Measurements from ENCODE around the gene ATP9A. TPM values are rescaled to one million over a fixed set of nuclear protein-coding genes. Genes with fewer than 3 reads are reported as not detected.
A peak's percentile ranks its signal among the peaks of the same experiment; 100 is the strongest.
"Not testable (repeated sequence)": the region's sequence is repeated elsewhere in the genome, so short reads cannot be mapped to it uniquely, and the experiment has no call there.

ATP9A gene
- total RNA-seq, 2 experiments from 2014 or later, result 0.21 to 0.50 TPM

DNA sequence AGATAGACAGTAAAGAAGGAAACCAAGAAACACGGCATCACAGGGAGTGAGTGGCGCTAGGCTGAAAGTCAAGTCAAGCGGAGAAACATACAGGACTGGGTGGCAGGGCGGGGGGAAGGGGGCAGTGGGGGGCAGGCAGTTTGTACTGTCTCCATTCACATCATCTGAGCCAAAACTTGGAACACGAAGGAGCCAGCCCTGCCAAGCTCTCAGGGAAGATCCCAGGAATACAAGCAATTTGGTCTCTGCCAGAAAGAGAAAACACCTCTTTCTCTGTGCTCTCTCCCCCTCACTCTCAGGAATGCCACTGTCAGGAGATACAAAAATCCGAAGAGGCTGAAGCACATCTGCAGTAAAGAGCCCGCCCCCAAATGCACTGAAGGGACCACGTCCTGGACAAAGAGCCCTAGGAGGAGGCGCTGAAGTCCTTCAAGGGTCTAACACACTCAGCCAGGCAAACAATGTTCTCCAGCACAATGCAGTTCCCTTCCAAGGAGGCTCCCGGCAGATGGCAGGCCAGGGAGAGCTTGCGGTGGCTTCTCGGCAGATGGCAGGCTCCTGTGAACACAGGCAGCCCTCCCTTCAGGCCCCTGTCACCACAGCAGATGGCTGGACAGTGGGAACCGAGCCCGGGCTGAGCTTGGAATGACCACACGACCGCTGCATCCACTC is 90.0 kb downstream of the ATP9A start:
- Mint-ChIP-seq H3K27me3 (peaks cover 3% of the 10 kb centered on the region), H3K4me1 (no peaks in the 10 kb centered on the region), H3K9me3 (no peaks in the 10 kb centered on the region), H3K4me3 (no peak overlapping the region), H3K27ac (no peak overlapping the region), H3K36me3 (ENCODE audit: low read depth) (no peaks in the 10 kb centered on the region)
- no peak for DNase-seq
- POLR2A ChIA-PET, result no interaction called here
- CTCF ChIA-PET, result no interaction called here

DNA sequence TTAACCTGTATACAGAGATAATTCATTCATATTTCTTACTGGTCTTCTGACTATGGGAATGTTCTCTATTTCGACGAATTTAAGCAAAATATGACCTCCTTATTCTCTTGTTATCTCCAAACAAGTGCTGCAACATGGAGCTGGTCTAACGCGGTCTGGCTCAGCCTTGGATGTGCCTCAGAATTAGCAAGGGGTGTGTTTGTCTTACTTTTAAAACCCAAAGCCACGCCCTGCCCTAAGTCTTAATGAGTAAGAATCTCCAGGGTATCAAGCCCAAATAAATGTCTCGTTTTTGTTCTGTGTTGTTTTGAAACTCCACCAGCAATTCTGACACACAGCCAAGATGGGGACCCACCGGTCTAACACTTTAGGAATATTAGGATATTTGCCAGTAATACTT is 99.2 kb downstream of the ATP9A start:
- ChIA-PET POLR2A (no interaction called here), CTCF (no interaction called here)
- no peak overlapping the region for H3K4me3 Mint-ChIP-seq
- H3K9me3 Mint-ChIP-seq, result no peaks in the 10 kb centered on the region
- peaks cover 8% of the 10 kb centered on the region for H3K4me1 Mint-ChIP-seq
- peaks cover 9% of the 10 kb centered on the region for H3K27me3 Mint-ChIP-seq
- H3K27ac Mint-ChIP-seq, result no peak overlapping the region
- no peak for DNase-seq
- no peaks in the 10 kb centered on the region for H3K36me3 Mint-ChIP-seq (ENCODE audit: low read depth)

DNA sequence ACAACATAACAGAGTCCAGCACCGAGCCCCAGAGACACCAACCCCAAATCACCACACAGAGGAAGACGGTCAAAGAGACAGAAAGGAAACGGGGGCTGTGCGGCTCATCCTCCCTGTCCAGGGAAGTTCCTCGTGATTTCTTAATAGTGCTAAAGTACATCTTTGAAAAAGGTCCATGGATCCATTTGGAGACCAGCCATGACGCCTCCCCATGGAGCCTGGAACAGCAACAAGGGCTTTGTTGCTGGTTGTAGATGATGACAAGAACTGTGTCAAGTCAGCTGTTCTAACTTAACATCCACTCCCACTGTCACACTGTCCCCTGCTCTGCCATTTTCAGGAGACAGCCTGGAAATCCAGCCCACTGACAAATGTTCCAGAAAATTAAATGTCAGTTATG is 99.7 kb downstream of the ATP9A start:
- no peak overlapping the region for H3K4me3 Mint-ChIP-seq
- peaks cover 8% of the 10 kb centered on the region for H3K4me1 Mint-ChIP-seq
- ChIA-PET POLR2A (no interaction called here), CTCF (no interaction called here)
- no peaks in the 10 kb centered on the region for H3K36me3 Mint-ChIP-seq (ENCODE audit: low read depth)
- peaks cover 10% of the 10 kb centered on the region for H3K27me3 Mint-ChIP-seq
- DNase-seq, result no peak
- no peaks in the 10 kb centered on the region for H3K9me3 Mint-ChIP-seq
- H3K27ac Mint-ChIP-seq, result no peak overlapping the region

DNA sequence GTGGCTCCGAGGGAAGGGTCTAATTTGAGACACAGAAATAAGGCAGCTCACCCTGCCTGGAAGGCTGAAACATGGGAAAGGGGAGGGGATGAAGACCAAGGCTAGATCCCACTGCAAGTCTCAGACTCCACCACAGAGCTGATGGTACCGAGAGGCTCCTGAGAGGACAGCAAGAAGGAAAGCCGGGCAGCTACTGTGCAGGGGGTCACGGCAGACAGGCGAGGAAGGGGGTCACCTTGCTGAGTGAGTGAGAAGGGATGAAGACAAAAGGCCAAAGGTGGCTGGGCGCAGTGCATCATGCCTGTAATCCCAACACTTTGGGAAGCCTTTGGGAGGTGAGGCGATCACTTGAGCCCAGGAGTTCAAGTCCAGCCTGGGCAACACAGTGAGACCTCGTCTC is 100.7 kb downstream of the ATP9A start:
- CTCF ChIA-PET, result no interaction called here
- POLR2A ChIA-PET, result no interaction called here
- peaks cover 10% of the 10 kb centered on the region for H3K27me3 Mint-ChIP-seq
- H3K36me3 Mint-ChIP-seq (ENCODE audit: low read depth), result no peaks in the 10 kb centered on the region
- H3K4me1 Mint-ChIP-seq, result peaks cover 9% of the 10 kb centered on the region
- no peaks in the 10 kb centered on the region for H3K9me3 Mint-ChIP-seq
- no peak overlapping the region for H3K27ac Mint-ChIP-seq
- H3K4me3 Mint-ChIP-seq, result no peak overlapping the region
- no peak for DNase-seq

DNA sequence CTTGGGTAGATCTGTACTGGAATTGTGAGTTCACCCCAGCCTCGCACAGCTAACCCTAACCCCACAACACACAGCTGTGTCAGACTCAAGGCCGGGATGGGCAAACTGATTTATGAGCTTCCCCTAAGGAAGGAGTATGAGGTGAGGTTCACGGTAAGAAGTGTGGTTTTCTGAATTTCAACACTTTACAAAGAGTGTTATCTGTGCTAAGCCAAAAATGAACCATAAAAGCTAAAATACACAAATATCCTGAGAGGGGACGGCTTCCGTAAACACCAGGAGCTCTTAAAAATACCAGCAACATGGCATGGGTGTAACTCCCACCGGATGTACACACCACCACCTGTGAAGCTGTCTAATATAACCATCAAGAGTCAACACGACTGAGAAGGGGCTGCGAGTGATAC is 101.2 kb downstream of the ATP9A start:
- Mint-ChIP-seq H3K9me3 (no peaks in the 10 kb centered on the region), H3K4me1 (peaks cover 12% of the 10 kb centered on the region), H3K27ac (peak overlapping the region; percentile 32), H3K4me3 (no peak overlapping the region), H3K27me3 (peaks cover 12% of the 10 kb centered on the region), H3K36me3 (ENCODE audit: low read depth) (no peaks in the 10 kb centered on the region)
- ChIA-PET CTCF (no interaction called here), POLR2A (no interaction called here)
- no peak for DNase-seq

DNA sequence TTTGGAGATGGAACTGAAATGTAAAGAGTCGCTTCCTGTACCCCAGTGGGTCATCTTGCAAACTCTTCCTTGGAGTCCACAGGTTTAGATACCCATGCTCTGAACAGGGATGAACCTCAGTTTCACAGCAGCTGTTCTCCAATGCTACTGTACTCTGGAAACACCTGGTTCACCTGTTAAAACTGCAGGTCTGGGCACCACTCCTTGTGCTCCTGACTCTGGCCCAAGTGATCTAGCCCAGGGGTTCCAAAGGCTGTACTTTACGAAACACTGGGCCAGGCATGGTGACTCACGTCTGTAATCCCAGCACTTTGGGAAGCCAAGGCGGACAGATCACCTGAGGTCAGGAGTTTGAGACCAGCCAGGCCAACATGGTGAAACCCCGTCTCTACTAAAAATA is 102.1 kb downstream of the ATP9A start:
- ChIA-PET POLR2A (no interaction called here), CTCF (interaction anchor here (0.6 kb wide), 1 partner anchor 134 kb away, joined by 4 read pairs; no protein-coding TSS in a partner anchor)
- Mint-ChIP-seq H3K27me3 (peaks cover 16% of the 10 kb centered on the region), H3K4me3 (no peak overlapping the region), H3K4me1 (peaks cover 21% of the 10 kb centered on the region), H3K36me3 (ENCODE audit: low read depth) (no peaks in the 10 kb centered on the region), H3K9me3 (no peaks in the 10 kb centered on the region), H3K27ac (no peak overlapping the region)
- DNase-seq, result no peak

DNA sequence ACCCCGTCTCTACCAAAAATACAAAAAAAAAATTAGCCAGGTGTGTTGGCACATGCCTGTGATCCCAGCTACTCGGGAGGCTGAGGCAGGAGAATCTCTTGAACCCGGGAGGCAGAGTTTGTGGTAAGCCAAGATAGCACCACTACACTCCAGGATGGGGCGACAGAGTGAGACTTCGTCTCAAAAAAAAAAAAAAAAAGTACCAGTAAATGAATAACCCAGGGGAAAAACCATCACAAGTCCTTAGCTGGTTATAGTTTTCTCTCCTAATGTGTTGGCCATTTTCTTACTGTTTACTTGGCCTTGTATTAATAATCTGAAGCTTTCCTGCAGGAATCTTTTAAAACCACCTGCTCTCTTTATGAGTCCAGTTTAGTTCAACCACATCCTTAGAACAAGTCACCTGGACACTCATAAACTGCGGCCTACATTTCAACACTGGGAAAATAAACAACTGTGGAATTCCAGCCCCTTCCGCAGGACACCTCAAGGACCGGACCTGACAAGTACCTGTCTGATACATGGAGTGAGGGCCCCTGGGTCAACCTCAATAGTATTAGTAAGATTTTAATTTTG is 102.6 kb downstream of the ATP9A start:
- H3K9me3 Mint-ChIP-seq, result no peaks in the 10 kb centered on the region
- H3K36me3 Mint-ChIP-seq (ENCODE audit: low read depth), result no peaks in the 10 kb centered on the region
- no peak overlapping the region for H3K27ac Mint-ChIP-seq
- ChIA-PET POLR2A (no interaction called here), CTCF (interaction anchor here (0.6 to 0.8 kb wide), 2 partner anchors 29 to 134 kb away, joined by 3 to 4 read pairs; no protein-coding TSS in a partner anchor)
- no peak overlapping the region for H3K4me3 Mint-ChIP-seq
- peaks cover 16% of the 10 kb centered on the region for H3K27me3 Mint-ChIP-seq
- DNase-seq, result no peak
- peaks cover 25% of the 10 kb centered on the region for H3K4me1 Mint-ChIP-seq

DNA sequence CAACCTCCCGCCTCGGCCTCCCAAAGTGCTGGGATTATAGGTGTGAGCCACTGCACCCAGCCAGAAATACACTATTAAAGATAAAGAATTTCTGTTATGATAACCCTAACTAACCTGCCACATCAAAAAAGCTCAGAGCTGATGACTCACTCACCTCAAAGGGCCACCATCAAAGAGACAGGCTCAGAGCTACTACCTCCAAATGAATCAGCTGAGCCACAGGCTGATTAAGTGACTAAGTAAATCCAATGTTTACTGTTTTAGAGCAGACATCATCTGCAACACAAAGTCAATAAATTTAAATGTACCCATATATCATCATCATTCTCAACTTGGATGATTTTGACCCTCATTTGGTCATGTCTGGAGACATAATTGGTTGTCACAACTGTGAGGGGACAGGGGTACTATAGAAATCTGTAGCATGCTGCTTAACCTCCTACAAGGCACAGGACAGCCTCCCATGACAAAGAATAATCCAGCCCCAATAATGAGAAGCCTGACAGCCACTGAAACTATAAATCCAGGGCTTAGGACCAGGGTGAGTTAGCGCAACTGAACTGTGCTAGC is 106.5 kb downstream of the ATP9A start:
- peaks cover 9% of the 10 kb centered on the region for H3K27me3 Mint-ChIP-seq
- H3K4me1 Mint-ChIP-seq, result peaks cover 20% of the 10 kb centered on the region
- no peak overlapping the region for H3K4me3 Mint-ChIP-seq
- peak; percentile 47 for DNase-seq
- ChIA-PET CTCF (no interaction called here), POLR2A (no interaction called here)
- H3K36me3 Mint-ChIP-seq (ENCODE audit: low read depth), result no peaks in the 10 kb centered on the region
- no peaks in the 10 kb centered on the region for H3K9me3 Mint-ChIP-seq
- no peak overlapping the region for H3K27ac Mint-ChIP-seq

DNA sequence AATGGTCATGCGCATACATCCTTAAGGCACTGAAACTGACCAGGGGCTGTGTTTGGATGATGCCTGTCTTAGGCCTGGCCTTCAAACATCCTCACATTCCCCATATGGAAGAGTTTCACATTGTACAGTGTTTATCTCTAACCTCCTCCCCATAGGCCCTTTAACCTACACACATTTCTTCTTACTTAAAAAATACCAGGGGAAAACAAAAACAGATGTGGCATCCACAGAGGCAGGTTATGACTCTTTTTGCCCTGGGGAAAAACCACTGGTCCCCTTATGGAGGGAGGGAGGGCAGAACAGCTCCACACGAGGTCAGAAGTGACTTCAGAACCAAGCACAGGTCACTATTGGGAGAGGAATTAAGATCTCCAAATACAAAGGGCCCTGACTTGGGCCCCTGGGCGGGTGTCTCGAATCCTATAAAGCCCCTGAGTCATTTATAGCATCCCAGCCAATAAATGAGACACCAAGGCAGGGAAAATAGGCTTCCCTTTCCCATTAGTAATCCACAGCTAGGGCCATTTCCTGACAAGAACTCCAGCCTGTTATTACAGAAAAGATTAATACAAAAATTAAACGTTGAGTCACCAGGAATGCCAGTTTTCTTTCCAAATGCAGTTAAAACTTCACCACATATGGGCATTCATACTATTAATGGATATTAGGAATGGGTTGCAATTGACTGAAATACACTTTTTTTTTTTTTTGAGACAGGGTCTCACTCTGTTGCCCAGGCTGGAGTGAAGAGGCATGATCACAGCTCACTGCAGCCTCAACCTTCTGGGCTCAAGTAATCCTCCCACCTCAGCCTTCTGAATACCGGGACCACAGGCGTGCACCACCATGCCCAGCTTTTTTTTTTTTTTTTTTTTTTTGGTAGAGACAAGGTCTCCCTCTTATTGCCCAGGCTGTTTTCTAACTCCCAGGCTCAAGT is 107.2 kb downstream of the ATP9A start:
- H3K27ac Mint-ChIP-seq, result no peak overlapping the region
- POLR2A ChIA-PET, result no interaction called here
- no peak overlapping the region for H3K4me3 Mint-ChIP-seq
- H3K27me3 Mint-ChIP-seq, result peaks cover 9% of the 10 kb centered on the region
- CTCF ChIA-PET, result interaction anchor here (1.0 kb wide), 1 partner anchor 13 kb away, joined by 3 read pairs; no protein-coding TSS in a partner anchor
- no peaks in the 10 kb centered on the region for H3K9me3 Mint-ChIP-seq
- peaks cover 20% of the 10 kb centered on the region for H3K4me1 Mint-ChIP-seq
- H3K36me3 Mint-ChIP-seq (ENCODE audit: low read depth), result no peaks in the 10 kb centered on the region
- DNase-seq, result no peak

DNA sequence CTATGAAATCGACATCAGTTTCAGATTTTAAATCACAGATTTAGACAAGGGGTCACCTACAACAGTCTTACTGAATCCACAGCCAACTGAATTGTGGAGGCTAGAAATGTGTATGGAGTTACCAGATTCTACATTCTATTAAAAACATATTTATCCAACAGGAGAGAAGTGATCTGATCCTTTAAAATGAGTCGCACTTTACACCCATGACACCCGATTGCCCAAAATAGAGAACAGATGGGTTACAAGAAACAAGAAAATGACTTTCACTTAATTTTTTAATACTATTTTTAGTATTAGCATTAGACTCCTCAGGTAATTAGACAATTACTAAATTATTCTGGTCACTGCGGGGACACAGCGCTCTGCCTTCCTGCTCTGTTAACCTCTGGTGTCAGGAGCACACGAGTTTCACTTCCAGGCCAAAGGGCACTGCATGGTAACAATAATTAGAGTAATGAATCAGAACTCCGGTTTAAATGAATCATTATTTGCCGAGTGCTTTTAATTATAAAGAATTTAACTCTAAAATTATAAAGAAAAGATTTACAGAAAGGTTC is 108.6 kb downstream of the ATP9A start:
- ChIA-PET CTCF (no interaction called here), POLR2A (no interaction called here)
- H3K27ac Mint-ChIP-seq, result no peak overlapping the region
- H3K27me3 Mint-ChIP-seq, result peaks cover 9% of the 10 kb centered on the region
- no peak overlapping the region for H3K4me3 Mint-ChIP-seq
- DNase-seq, result no peak
- peaks cover 20% of the 10 kb centered on the region for H3K4me1 Mint-ChIP-seq
- no peaks in the 10 kb centered on the region for H3K9me3 Mint-ChIP-seq
- H3K36me3 Mint-ChIP-seq (ENCODE audit: low read depth), result no peaks in the 10 kb centered on the region

DNA sequence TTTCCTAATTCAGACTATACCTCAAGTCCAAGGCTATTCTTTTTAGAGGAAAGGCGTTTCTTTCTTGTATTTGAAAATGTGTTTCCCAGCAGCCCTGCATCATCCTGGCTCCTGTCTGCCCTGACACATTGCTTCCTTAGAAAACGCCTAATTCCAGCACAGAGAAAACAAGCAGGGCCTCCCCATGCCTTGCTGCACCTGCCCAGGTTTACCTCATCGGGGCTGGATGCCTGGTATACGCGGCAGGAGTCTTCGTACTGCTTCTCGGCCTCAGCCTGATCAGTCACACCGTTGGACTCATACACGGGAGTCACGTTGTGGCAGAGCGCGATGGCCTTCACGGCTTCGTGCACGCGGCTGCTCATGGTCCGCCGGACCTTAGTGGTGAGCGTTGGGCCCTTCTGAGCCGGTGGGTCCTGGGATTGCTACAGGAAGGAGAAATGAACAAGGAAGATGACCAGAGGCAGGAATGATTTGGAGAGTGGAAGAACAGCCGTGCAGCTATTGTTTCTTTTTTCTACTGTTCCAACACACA is 111.4 kb downstream of the ATP9A start:
- H3K27ac Mint-ChIP-seq, result no peak overlapping the region
- peaks cover 15% of the 10 kb centered on the region for H3K4me1 Mint-ChIP-seq
- no peak for DNase-seq
- H3K4me3 Mint-ChIP-seq, result no peak overlapping the region
- H3K36me3 Mint-ChIP-seq (ENCODE audit: low read depth), result no peaks in the 10 kb centered on the region
- H3K9me3 Mint-ChIP-seq, result no peaks in the 10 kb centered on the region
- POLR2A ChIA-PET, result no interaction called here
- CTCF ChIA-PET, result no interaction called here
- H3K27me3 Mint-ChIP-seq, result peaks cover 8% of the 10 kb centered on the region

DNA sequence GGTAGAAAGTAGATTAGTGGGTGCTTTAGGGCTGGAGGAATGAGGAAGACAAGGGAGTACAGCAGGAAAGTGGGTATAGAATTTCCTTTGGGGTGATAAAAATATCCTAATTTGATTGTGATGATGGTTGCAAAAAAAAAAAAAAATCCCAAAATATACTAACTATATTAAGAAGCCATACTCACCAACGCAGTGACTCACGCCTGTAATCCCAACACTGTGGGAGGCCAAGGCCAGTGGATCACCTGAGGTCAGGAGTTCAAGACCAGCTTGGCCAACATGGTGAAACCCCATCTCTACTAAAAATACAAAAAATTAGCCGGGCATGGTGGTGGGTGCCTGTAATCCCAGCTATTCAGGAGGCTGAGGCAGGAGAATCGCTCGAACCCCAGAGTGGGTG is 112.1 kb downstream of the ATP9A start:
- CTCF ChIA-PET; H3K36me3 Mint-ChIP-seq (ENCODE audit: low read depth): not testable (repeated sequence)

DNA sequence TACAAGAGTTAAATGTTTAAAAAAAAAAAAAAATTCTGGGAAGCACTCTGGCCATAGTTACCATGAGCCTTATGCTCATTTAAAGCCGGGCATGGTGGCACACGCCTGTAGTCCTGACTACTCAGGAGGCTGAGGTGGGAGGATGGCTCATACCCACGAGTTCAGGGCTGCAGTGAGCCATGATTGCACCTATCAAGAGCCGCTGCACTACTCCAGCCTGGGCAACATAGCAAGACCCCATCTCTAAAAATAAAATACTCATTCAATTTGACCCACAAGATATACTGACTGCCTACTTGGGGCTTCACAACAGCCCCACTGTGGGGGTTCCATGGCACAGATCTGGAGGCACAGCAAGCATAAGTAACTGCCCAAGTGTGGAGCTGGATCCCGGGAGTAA is 113.7 kb downstream of the ATP9A start:
- Mint-ChIP-seq H3K9me3 (no peaks in the 10 kb centered on the region), H3K27ac (no peak overlapping the region)
- POLR2A ChIA-PET, result no interaction called here

More for the DNA sequence above, 112.1 kb downstream of the ATP9A start:
- H3K27ac Mint-ChIP-seq, H3K9me3 Mint-ChIP-seq, POLR2A ChIA-PET, H3K4me1 Mint-ChIP-seq, DNase-seq, H3K4me3 Mint-ChIP-seq, H3K27me3 Mint-ChIP-seq: not testable (repeated sequence)

More for the DNA sequence above, 113.7 kb downstream of the ATP9A start:
- no peak for DNase-seq
- H3K27me3 Mint-ChIP-seq, result peaks cover 5% of the 10 kb centered on the region
- H3K4me3 Mint-ChIP-seq, result no peak overlapping the region
- no peaks in the 10 kb centered on the region for H3K36me3 Mint-ChIP-seq (ENCODE audit: low read depth)
- peaks cover 2% of the 10 kb centered on the region for H3K4me1 Mint-ChIP-seq
- CTCF ChIA-PET, result no interaction called here
